Spleen (tissue), 7 donors: ENCODE results near the gene ARF3.

Source experiments
- POLR2AphosphoS5 ChIP-seq, 3 donors: sonication (generic); formaldehyde crosslinking; IDR thresholded peaks; one replicate each; pipeline ENCODE4 v1.5.1; 2017; ENCODE audit warnings: antibody characterized with exemption in 3 of 3
- TF ChIP-seq, protein P1 (sequence below), 11 experiments: fragments of 200-600 bp in 7 of 11; fragments of 450-650 bp in 4 of 11; sonication (generic) in 4 of 11; IDR thresholded peaks in 8 of 11; conservative IDR thresholded peaks in 3 of 11; 1 replicate in 7 of 11; 2 replicates in 4 of 11; pipeline versions ENCODE4 v1.4.0 to v1.8.0; 2016 to 2021; ENCODE audit warnings: antibody characterized with exemption in 11 of 11, inconsistent platforms in 4 of 11, mild to moderate bottlenecking in 1 of 11
- donor health status: DM: no; HTN: no; CAD: no; lungs with moderate emphysema.
- donor health status: DM: no; HTN: no; CAD: no.
- donor health status: DM: no; HTN: no; CAD: no.

DNA sequence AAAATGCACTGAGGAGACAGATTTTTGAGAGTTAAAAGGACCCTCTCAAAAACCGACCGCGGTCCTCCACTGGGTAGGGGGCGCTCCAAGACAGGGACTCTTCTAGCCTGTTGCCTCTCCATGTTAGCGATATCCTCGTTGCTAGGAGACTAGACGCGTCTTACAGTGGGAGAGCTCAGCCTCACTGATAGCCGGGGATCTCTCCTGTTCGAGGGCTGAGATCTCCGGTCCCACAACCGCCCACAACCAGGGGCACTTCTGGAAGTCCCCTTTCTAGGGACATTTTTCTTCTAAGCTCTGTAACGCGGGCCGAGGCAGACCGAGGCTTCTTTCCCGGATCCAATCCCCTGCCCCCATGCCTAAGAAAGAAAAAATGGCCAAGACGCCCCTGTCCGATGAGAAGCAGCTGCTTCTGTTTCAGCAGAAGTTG lies 53.3 kb downstream of the ARF3 start:
- TF ChIP-seq POLR2AphosphoS5 (IDR thresholded peaks at IDR 0.05): no peak
- TF ChIP-seq, protein P1, sequence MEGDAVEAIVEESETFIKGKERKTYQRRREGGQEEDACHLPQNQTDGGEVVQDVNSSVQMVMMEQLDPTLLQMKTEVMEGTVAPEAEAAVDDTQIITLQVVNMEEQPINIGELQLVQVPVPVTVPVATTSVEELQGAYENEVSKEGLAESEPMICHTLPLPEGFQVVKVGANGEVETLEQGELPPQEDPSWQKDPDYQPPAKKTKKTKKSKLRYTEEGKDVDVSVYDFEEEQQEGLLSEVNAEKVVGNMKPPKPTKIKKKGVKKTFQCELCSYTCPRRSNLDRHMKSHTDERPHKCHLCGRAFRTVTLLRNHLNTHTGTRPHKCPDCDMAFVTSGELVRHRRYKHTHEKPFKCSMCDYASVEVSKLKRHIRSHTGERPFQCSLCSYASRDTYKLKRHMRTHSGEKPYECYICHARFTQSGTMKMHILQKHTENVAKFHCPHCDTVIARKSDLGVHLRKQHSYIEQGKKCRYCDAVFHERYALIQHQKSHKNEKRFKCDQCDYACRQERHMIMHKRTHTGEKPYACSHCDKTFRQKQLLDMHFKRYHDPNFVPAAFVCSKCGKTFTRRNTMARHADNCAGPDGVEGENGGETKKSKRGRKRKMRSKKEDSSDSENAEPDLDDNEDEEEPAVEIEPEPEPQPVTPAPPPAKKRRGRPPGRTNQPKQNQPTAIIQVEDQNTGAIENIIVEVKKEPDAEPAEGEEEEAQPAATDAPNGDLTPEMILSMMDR (IDR thresholded peaks at IDR 0.05 in 8 of 11, conservative IDR thresholded peaks at IDR 0.05 in 3 of 11): peak in 10 of 11 experiments; percentile 40 to 72 (median 60)
